Measurements from ENCODE around the gene SETSIP.

The SETSIP gene

DNA sequence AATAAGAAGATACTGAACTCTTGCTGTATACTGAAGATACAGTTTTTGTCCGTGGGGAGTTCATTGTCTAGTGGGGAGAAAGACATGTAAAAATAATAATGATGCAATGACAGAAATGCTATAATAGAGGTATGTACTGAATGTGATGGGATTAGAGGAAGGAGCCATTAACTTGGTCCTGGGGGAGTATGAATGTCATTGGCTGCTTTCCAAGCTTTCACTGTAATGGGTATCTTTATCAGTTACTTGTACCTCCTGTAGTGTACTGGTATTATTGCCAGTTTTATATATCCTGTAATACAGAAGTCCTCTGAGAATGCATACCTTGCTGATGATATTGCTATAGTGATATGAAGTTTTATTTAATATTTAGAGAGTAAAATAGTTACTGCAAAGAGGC lies 12.3 kb upstream of the SETSIP start:
- H3K4me3 ChIP-seq (ENCODE audit: low read depth in 1 of 2, low read length in 1 of 2), result no peak overlapping the region
- H3K36me3 ChIP-seq, result no peaks in the 10 kb centered on the region
- no peak for TF ChIP-seq CTCF (IDR thresholded peaks at IDR 0.05)

GRCh38 chr1:92085727-92086126 lies 10.5 kb upstream of the SETSIP start:
- no peaks in the 10 kb centered on the region for H3K36me3 ChIP-seq
- H3K4me1 ChIP-seq (ENCODE audit: control insufficient read depth in 1 of 2, insufficient read depth in 1 of 2, low read depth in 1 of 2, low read length in 1 of 2), result peaks cover 0 to 6% of the 10 kb centered on the region in 2 experiments
- TF ChIP-seq CTCF (IDR thresholded peaks at IDR 0.05), result no peak
- H3K4me3 ChIP-seq (ENCODE audit: low read depth in 1 of 2, low read length in 1 of 2), result no peak overlapping the region
- H3K27me3 ChIP-seq, result no peaks in the 10 kb centered on the region
- H3K9me3 ChIP-seq, result peaks cover 12% of the 10 kb centered on the region
- H3K27ac ChIP-seq, result no peak overlapping the region

More for the DNA sequence above, 12.3 kb upstream of the SETSIP start:
- Histone ChIP-seq H3K4me1 (ENCODE audit: control insufficient read depth in 1 of 2, insufficient read depth in 1 of 2, low read depth in 1 of 2, low read length in 1 of 2) (no peaks in the 10 kb centered on the region), H3K27ac (no peak overlapping the region), H3K9me3 (peaks cover 12% of the 10 kb centered on the region), H3K27me3 (no peaks in the 10 kb centered on the region)

DNA sequence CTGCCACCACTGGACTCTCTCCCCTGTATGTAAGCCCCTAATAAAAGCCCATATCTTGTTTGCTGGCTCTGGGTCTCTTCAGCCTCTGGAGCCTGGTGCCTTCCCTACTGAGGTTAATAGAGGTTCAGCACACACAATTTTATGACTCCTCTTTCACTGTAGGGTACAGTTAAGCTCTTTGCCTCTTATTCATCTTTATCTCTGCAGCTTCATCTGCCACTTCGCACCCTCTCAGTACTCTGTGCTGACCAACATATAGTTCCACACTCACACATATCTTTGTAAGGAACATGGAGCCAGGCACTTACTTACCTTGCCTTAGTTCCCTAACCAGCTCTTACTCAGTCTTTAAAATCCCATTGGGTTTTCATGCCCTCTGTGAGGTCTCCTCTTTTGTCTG lies 9.4 kb upstream of the SETSIP start:
- Histone ChIP-seq H3K4me1 (ENCODE audit: control insufficient read depth in 1 of 2, insufficient read depth in 1 of 2, low read depth in 1 of 2, low read length in 1 of 2) (peaks cover 4 to 11% of the 10 kb centered on the region in 2 experiments), H3K9me3 (peaks cover 12% of the 10 kb centered on the region), H3K27me3 (no peaks in the 10 kb centered on the region), H3K4me3 (ENCODE audit: low read depth in 1 of 2, low read length in 1 of 2) (no peak overlapping the region), H3K27ac (no peak overlapping the region), H3K36me3 (no peaks in the 10 kb centered on the region)
- no peak for TF ChIP-seq CTCF (IDR thresholded peaks at IDR 0.05)

- Histone ChIP-seq H3K4me1 (ENCODE audit: control insufficient read depth in 1 of 2, insufficient read depth in 1 of 2, low read depth in 1 of 2, low read length in 1 of 2) (peaks cover 5 to 12% of the 10 kb centered on the region in 2 experiments), H3K9me3 (peaks cover 8% of the 10 kb centered on the region), H3K36me3 (no peaks in the 10 kb centered on the region), H3K27me3 (no peaks in the 10 kb centered on the region), H3K27ac (no peak overlapping the region), H3K4me3 (ENCODE audit: low read depth in 1 of 2, low read length in 1 of 2) (peak overlapping the region; percentile 74 to 75)
- TF ChIP-seq CTCF (IDR thresholded peaks at IDR 0.05), result no peak
These were observed 5.8 kb upstream of the SETSIP start for GRCh38 chr1:92081031-92081430.

GRCh38 chr1:92080128-92080985 lies 5.1 kb upstream of the SETSIP start, which contains the start of gene BTBD8:
TSS of gene BTBD8 (plus strand) at chr1:92080345. CDS start at chr1:92080572, 227 bp downstream.
- Histone ChIP-seq H3K36me3 (no peaks in the 10 kb centered on the region), H3K27ac (peak within 1 kb of the TSS; percentile 60), H3K9me3 (peaks cover 1% of the 10 kb centered on the region), H3K4me3 (ENCODE audit: low read depth in 1 of 2, low read length in 1 of 2) (peak within 1 kb of the TSS; percentile 74 to 75), H3K27me3 (no peaks in the 10 kb centered on the region), H3K4me1 (ENCODE audit: control insufficient read depth in 1 of 2, insufficient read depth in 1 of 2, low read depth in 1 of 2, low read length in 1 of 2) (peaks cover 5 to 12% of the 10 kb centered on the region in 2 experiments)
- no peak for TF ChIP-seq CTCF (IDR thresholded peaks at IDR 0.05)

Data from neutrophil (primary cell).